H9 (cell line): Measurements from ENCODE around the gene HLF. TPM values are rescaled to one million over a fixed set of nuclear protein-coding genes. Genes with fewer than 3 reads are reported as not detected.

ENCODE experiments used
- DNase-seq: peaks from one replicate; pipeline ENCODE4 v3.0.0-alpha.2; 2017
- H2AFZ ChIP-seq: one replicate; pipeline ENCODE4 v1.6.1; 2013; ENCODE audit warnings: mild to moderate bottlenecking, low read length, control low read depth, moderate library complexity
- H2AK5ac ChIP-seq: 2 replicates; pipeline ENCODE4 v1.6.1; 2013; ENCODE audit warnings: low read length, control low read depth, mixed read lengths; ENCODE audit not compliant: insufficient read length
- H2BK120ac ChIP-seq: one replicate; pipeline ENCODE4 v1.6.1; 2013; ENCODE audit warnings: low read depth, mild to moderate bottlenecking, low read length, control low read depth, inconsistent platforms; ENCODE audit not compliant: poor library complexity, severe bottlenecking
- H2BK12ac ChIP-seq: 2 replicates; pipeline ENCODE4 v1.6.1; 2013; ENCODE audit warnings: low read length, control low read depth, mixed read lengths, low read depth; ENCODE audit not compliant: insufficient read length
- H2BK15ac ChIP-seq: 2 replicates; pipeline ENCODE4 v1.6.1; 2013; ENCODE audit warnings: low read depth, low read length, control low read depth
- H2BK20ac ChIP-seq: one replicate; pipeline ENCODE4 v1.6.1; 2013; ENCODE audit warnings: low read depth, mild to moderate bottlenecking, low read length, control low read depth, inconsistent platforms; ENCODE audit not compliant: poor library complexity, severe bottlenecking
- H2BK5ac ChIP-seq: 2 replicates; pipeline ENCODE4 v1.6.1; 2013; ENCODE audit warnings: low read length, control low read depth, mixed read lengths; ENCODE audit not compliant: insufficient read length
- H3K14ac ChIP-seq: 2 replicates; pipeline ENCODE4 v1.6.1; 2013; ENCODE audit warnings: low read length, control low read depth; ENCODE audit not compliant: insufficient read depth
- H3K18ac ChIP-seq: 2 replicates; pipeline ENCODE4 v1.6.1; 2013; ENCODE audit warnings: low read depth, mild to moderate bottlenecking, mixed read lengths, low read length, control low read depth; ENCODE audit not compliant: insufficient read length
- H3K23ac ChIP-seq: 2 replicates; pipeline ENCODE4 v1.6.1; 2013; ENCODE audit warnings: low read length, control low read depth, mixed read lengths, low read depth; ENCODE audit not compliant: insufficient read length
- H3K23me2 ChIP-seq: 2 replicates; pipeline ENCODE4 v1.6.1; 2013; ENCODE audit warnings: low read depth, mild to moderate bottlenecking, mixed read lengths, low read length, control low read depth; ENCODE audit not compliant: insufficient read length, poor library complexity, severe bottlenecking
- H3K27ac ChIP-seq: 2 replicates; pipeline ENCODE4 v1.5.1; 2013; ENCODE audit warnings: low read length, control low read depth, mixed read lengths, low read depth; ENCODE audit not compliant: insufficient read length
- H3K27me3 ChIP-seq: 2 replicates; pipeline ENCODE4 v1.6.1; 2013; ENCODE audit warnings: low read length, control low read depth, inconsistent platforms; ENCODE audit not compliant: insufficient read depth
- H3K4ac ChIP-seq: 2 replicates; pipeline ENCODE4 v1.6.1; 2013; ENCODE audit warnings: low read depth, mild to moderate bottlenecking, control low read depth, inconsistent platforms, low read length, moderate library complexity
- H3K4me1 ChIP-seq: 2 replicates; pipeline ENCODE4 v1.6.1; 2013; ENCODE audit warnings: low read length, control low read depth, inconsistent platforms; ENCODE audit not compliant: insufficient read depth
- H3K4me2 ChIP-seq: 2 replicates; pipeline ENCODE4 v1.6.1; 2013; ENCODE audit warnings: low read length, control low read depth, mixed read lengths; ENCODE audit not compliant: insufficient read length, insufficient read depth
- H3K56ac ChIP-seq: 2 replicates; pipeline ENCODE4 v1.6.1; 2013; ENCODE audit warnings: low read depth, mild to moderate bottlenecking, mixed read lengths, low read length, control low read depth; ENCODE audit not compliant: insufficient read length
- H3K79me1 ChIP-seq: 2 replicates; pipeline ENCODE4 v1.6.1; 2013; ENCODE audit warnings: low read depth, mild to moderate bottlenecking, moderate library complexity, low read length, control low read depth, inconsistent platforms; ENCODE audit not compliant: insufficient read depth, poor library complexity, severe bottlenecking
- H3K79me2 ChIP-seq: 2 replicates; pipeline ENCODE4 v1.6.1; 2013; ENCODE audit warnings: low read length, control low read depth, inconsistent platforms; ENCODE audit not compliant: insufficient read depth
- H3K9ac ChIP-seq: 2 replicates; pipeline ENCODE4 v1.6.1; 2013; ENCODE audit warnings: low read length, control low read depth, mixed read lengths; ENCODE audit not compliant: insufficient read length; ENCODE audit errors: extremely low read depth
- H3K9me3 ChIP-seq: one replicate; pipeline ENCODE4 v1.6.1; 2013; ENCODE audit warnings: low read depth, low read length, inconsistent platforms; ENCODE audit not compliant: control insufficient read depth
- H3T11ph ChIP-seq: one replicate; pipeline ENCODE4 v1.6.1; 2013; ENCODE audit warnings: mild to moderate bottlenecking, low read length, control low read depth, inconsistent platforms
- H4K20me1 ChIP-seq: one replicate; pipeline ENCODE4 v1.6.1; 2013; ENCODE audit not compliant: control insufficient read depth, insufficient read length, insufficient read depth
- H4K5ac ChIP-seq: 2 replicates; pipeline ENCODE4 v1.6.1; 2013; ENCODE audit warnings: low read depth, mild to moderate bottlenecking, mixed read lengths, low read length, control low read depth; ENCODE audit not compliant: insufficient read length
- H4K8ac ChIP-seq: replicated peaks from 2 replicates; pipeline ENCODE4 v1.6.1; 2013; ENCODE audit warnings: low read length, control low read depth, mixed read lengths, low read depth; ENCODE audit not compliant: insufficient read length
- H4K91ac ChIP-seq: 2 replicates; pipeline ENCODE4 v1.6.1; 2013; ENCODE audit warnings: low read depth, mild to moderate bottlenecking, moderate library complexity, mixed read lengths, low read length, control low read depth; ENCODE audit not compliant: insufficient read length
- H3K27ac Mint-ChIP-seq, 3 experiments: 2 replicates in 2 of 3; 3 replicates in 1 of 3; pipeline ENCODE4 v1.8.0; 2020 to 2021; ENCODE audit warnings: mixed read lengths in 3 of 3, mild to moderate bottlenecking in 1 of 3, moderate library complexity in 1 of 3
- H3K27me3 Mint-ChIP-seq: 2 replicates; pipeline ENCODE4 v1.8.0; 2021; ENCODE audit warnings: low read depth, mild to moderate bottlenecking, moderate library complexity, mixed read lengths
- H3K36me3 Mint-ChIP-seq, 3 experiments: 2 replicates in 2 of 3; 3 replicates in 1 of 3; pipeline ENCODE4 v1.8.0; 2020 to 2021; ENCODE audit warnings: low read depth in 3 of 3, mixed read lengths in 3 of 3; ENCODE audit not compliant: insufficient read depth in 1 of 3
- H3K4me1 Mint-ChIP-seq, 2 experiments: 2 replicates each; pipeline ENCODE4 v1.8.0; 2020; ENCODE audit warnings: mixed read lengths in 2 of 2
- H3K4me3 Mint-ChIP-seq, 2 experiments: 2 replicates in 1 of 2; 3 replicates in 1 of 2; pipeline ENCODE4 v1.8.0; 2020 to 2021; ENCODE audit warnings: mild to moderate bottlenecking in 2 of 2, mixed read lengths in 2 of 2, moderate library complexity in 1 of 2
- H3K9me3 Mint-ChIP-seq, 2 experiments: 2 replicates in 1 of 2; 3 replicates in 1 of 2; pipeline ENCODE4 v1.8.0; 2020; ENCODE audit warnings: mild to moderate bottlenecking in 2 of 2, mixed read lengths in 2 of 2, moderate library complexity in 1 of 2
- CTCF ChIP-seq: fragments of 200-600 bp; sonication (generic); conservative IDR thresholded peaks from 3 replicates; pipeline ENCODE4 v1.8.0; 2021; ENCODE audit warnings: antibody characterized with exemption, mild to moderate bottlenecking
- WGBS: extraction: QIAGEN DNeasy Blood & Tissue Kit; methylation state at CpG from one replicate; pipeline ENCODE4 v1.1.7; 2013; ENCODE audit warnings: missing lambda C conversion rate, low lambda C conversion rate, mixed read lengths; ENCODE audit not compliant: insufficient read length; ENCODE audit errors: extremely low coverage; 5-methylcytosine and 5-hydroxymethylcytosine counted together
- total RNA-seq: library from RNA; stranded (reverse); gene quantifications from 2 replicates; pipeline ENCODE4 v1.2.1, GENCODE V29; 2021

The HLF gene
- total RNA-seq, 1 experiment from 2014 or later: 0.17 TPM

- no peak for DNase-seq
- H3K4me3 Mint-ChIP-seq: no peak overlapping the region
- H3K18ac ChIP-seq: no peak overlapping the region
- H2BK20ac ChIP-seq: no peak overlapping the region
- H3K56ac ChIP-seq: no peak overlapping the region
- H3K79me1 ChIP-seq: no peaks in the 10 kb centered on the region
- H3K27me3 ChIP-seq: no peaks in the 10 kb centered on the region
- H2AFZ ChIP-seq: no peak overlapping the region
- TF ChIP-seq CTCF: no peak
- H3K23ac ChIP-seq: no peak overlapping the region
- H2BK15ac ChIP-seq: no peak overlapping the region
- H3K4me1 ChIP-seq: no peaks in the 10 kb centered on the region
- H3K4me2 ChIP-seq: no peak overlapping the region
- H3K27me3 Mint-ChIP-seq: peaks cover 1% of the 10 kb centered on the region
- H3K9me3 ChIP-seq: no peaks in the 10 kb centered on the region
- no peaks in the 10 kb centered on the region for H3K23me2 ChIP-seq
- no peaks in the 10 kb centered on the region for H3K79me2 ChIP-seq
- H3K27ac Mint-ChIP-seq: no peak overlapping the region; a peak in 1 of 7 replicates
- H4K20me1 ChIP-seq: no peaks in the 10 kb centered on the region
- H3K14ac ChIP-seq: no peak overlapping the region
- no peak overlapping the region for H4K91ac ChIP-seq
- no peak overlapping the region for H2BK120ac ChIP-seq
- no peak overlapping the region for H4K8ac ChIP-seq
- no peak overlapping the region for H2AK5ac ChIP-seq
- H3T11ph ChIP-seq: no peak overlapping the region
- no peaks in the 10 kb centered on the region for H3K36me3 Mint-ChIP-seq
- H3K9ac ChIP-seq: no peak overlapping the region
- WGBS: no CpG with 5 or more reads among the region's 8 CpGs
- no peak overlapping the region for H4K5ac ChIP-seq
- H3K4me1 Mint-ChIP-seq: no peaks in the 10 kb centered on the region
- H2BK12ac ChIP-seq: no peak overlapping the region
- no peaks in the 10 kb centered on the region for H3K9me3 Mint-ChIP-seq
- H3K27ac ChIP-seq: no peak overlapping the region
- no peak overlapping the region for H2BK5ac ChIP-seq
- H3K4ac ChIP-seq: no peak overlapping the region
Observed at GRCh38 chr17:55318081-55318480, 53.3 kb downstream of the HLF start.
